Stomach (tissue), 4 donors: Measurements from ENCODE around the gene LRIG2.

Experiments
- CTCF ChIP-seq, 7 experiments: fragments of 450-650 bp in 4 of 7; fragments of 200-600 bp in 3 of 7; sonication (generic) in 3 of 7; IDR thresholded peaks; one replicate each; pipeline ENCODE4 v1.5.1; 2016 to 2019; ENCODE audit warnings: antibody characterized with exemption in 7 of 7, control low read depth in 2 of 7, mild to moderate bottlenecking in 1 of 7
- EP300 ChIP-seq: sonication (generic); formaldehyde crosslinking; IDR thresholded peaks from one replicate; pipeline ENCODE4 v1.6.1; 2017; ENCODE audit warnings: antibody characterized with exemption
- POLR2A ChIP-seq, 4 donors: fragments of 450-650 bp; IDR thresholded peaks; one replicate each; pipeline ENCODE4 v1.6.1; 2016; ENCODE audit warnings: antibody characterized with exemption in 4 of 4, control low read depth in 2 of 4, mild to moderate bottlenecking in 1 of 4, moderate library complexity in 1 of 4
- POLR2AphosphoS5 ChIP-seq, 3 donors: sonication (generic); formaldehyde crosslinking; IDR thresholded peaks; one replicate each; pipeline ENCODE4 v1.6.1; 2016; ENCODE audit warnings: antibody characterized with exemption in 3 of 3

DNA sequence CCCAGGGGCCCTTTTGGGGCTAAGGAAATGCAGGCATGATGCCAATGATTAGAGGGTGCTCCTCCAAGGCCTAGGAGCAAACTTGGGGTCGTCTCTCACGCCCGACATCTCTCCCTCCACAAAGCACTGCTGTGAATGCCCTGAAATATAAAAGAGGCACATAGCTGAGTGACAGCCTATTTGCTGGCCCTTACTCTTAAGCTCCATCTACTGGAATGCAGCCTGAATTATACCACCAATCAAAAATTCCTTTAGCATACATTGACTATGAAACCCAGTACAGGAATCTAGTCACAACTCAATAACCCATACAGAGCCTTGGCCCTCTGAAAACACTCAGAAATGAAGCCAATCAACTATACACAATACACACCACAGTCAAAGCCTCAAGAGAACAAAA lies 105.5 kb downstream of the LRIG2 start:
- no peak for TF ChIP-seq POLR2A (IDR thresholded peaks at IDR 0.05)
- no peak for TF ChIP-seq CTCF (IDR thresholded peaks at IDR 0.05)
- TF ChIP-seq POLR2AphosphoS5 (IDR thresholded peaks at IDR 0.05): no peak
- no peak for TF ChIP-seq EP300
